ENCODE measurements around the gene XPO5. TPM values are rescaled to one million over a fixed set of nuclear protein-coding genes. Genes with fewer than 3 reads are reported as not detected.

XPO5 gene
- total and polyA plus RNA-seq, 7 donors: 3.0 to 53.7 (median 13.7) TPM

- peak; percentile 54 to 74 for TF ChIP-seq POLR2A (IDR thresholded peaks at IDR 0.05)
- TF ChIP-seq EP300 (IDR thresholded peaks at IDR 0.05): no peak
- TF ChIP-seq CTCF (IDR thresholded peaks at IDR 0.05): no peak
- TF ChIP-seq POLR2AphosphoS5 (IDR thresholded peaks at IDR 0.05): peak; percentile 82 to 95 (median 92)
- H3K9me3 ChIP-seq: no peaks in the 10 kb centered on the region
- peaks cover 0 to 32% (median 20%) of the 10 kb centered on the region in 4 donors for H3K4me1 ChIP-seq
- intact Hi-C loops (cut with DNase I): loop anchor here (2.0 kb wide), 2 partner anchors 29 to 49 kb away; no protein-coding TSS in a partner anchor
- H3K4me3 ChIP-seq: peak within 1 kb of the TSS; percentile 59 to 82 (median 80)
- peak; percentile 96 for DNase-seq
- no peaks in the 10 kb centered on the region for H3K36me3 ChIP-seq
- 1% methylated on average over 34 of the region's 34 CpGs for WGBS, 2 donors
- no peaks in the 10 kb centered on the region for H3K27me3 ChIP-seq
- peak within 1 kb of the TSS; percentile 69 to 87 (median 85) for H3K27ac ChIP-seq
These were observed 98.4 kb downstream of the XPO5 start, which contains the start of gene TJAP1 for GRCh38 chr6:43477235-43478007. Gene TJAP1, plus strand, starts transcription at chr6:43477570. Its CDS starts 21,432 bp downstream, at chr6:43499002.

DNA sequence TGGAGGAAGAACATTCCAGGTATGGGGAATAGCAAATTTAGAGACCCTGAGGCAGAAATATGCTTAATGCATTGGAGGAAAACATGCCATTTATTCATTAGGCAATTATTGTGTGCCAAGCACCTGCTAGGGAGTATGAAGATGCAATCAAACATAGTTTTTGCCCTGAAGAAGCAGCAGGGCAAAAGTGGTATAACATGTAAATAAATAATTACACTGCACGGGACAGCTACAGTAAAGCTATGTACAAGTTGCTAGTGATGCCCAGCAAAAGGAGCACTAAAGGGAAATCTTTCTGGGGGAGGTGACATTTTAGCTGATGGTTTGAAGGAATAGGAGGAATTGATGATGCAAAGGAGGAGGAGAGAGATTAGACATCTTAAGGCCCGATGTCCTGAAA is 99.1 kb downstream of the XPO5 start:
- Histone ChIP-seq H3K9me3 (no peaks in the 10 kb centered on the region), H3K36me3 (no peaks in the 10 kb centered on the region), H3K4me1 (peaks cover 0 to 32% (median 20%) of the 10 kb centered on the region in 4 donors), H3K27ac (peak overlapping the region; percentile 69 to 87 (median 85)), H3K4me3 (peak overlapping the region in 3 of 4 donors; percentile 79 to 82 (median 82)), H3K27me3 (no peaks in the 10 kb centered on the region)
- DNase-seq: no peak
- WGBS, 2 donors: 16 to 35% methylated on average over 2 of the region's 2 CpGs
- TF ChIP-seq POLR2A (IDR thresholded peaks at IDR 0.05) (no peak), CTCF (IDR thresholded peaks at IDR 0.05) (no peak)
- intact Hi-C loops (cut with DNase I): loop anchor here (2.0 kb wide), 2 partner anchors 30 to 48 kb away; no protein-coding TSS in a partner anchor

- H3K4me1 ChIP-seq: peaks cover 0 to 32% (median 20%) of the 10 kb centered on the region in 4 donors
- H3K27me3 ChIP-seq: peaks cover 0 to 2% (median 0%) of the 10 kb centered on the region in 3 donors
- H3K9me3 ChIP-seq: no peaks in the 10 kb centered on the region
- WGBS, 2 donors: 82 to 87% methylated on average over 6 of the region's 6 CpGs
- no peak for TF ChIP-seq EP300 (IDR thresholded peaks at IDR 0.05)
- no peak for TF ChIP-seq POLR2A (IDR thresholded peaks at IDR 0.05)
- no peak for TF ChIP-seq POLR2AphosphoS5 (IDR thresholded peaks at IDR 0.05)
- no peak for TF ChIP-seq CTCF (IDR thresholded peaks at IDR 0.05)
- H3K27ac ChIP-seq: no peak overlapping the region
- H3K36me3 ChIP-seq: no peaks in the 10 kb centered on the region
- no peak overlapping the region for H3K4me3 ChIP-seq
- DNase-seq: no peak
- intact Hi-C loops (cut with DNase I): no loop called here
These were observed 100.3 kb downstream of the XPO5 start for GRCh38 chr6:43475516-43475915.

- Histone ChIP-seq H3K27ac (no peak overlapping the region), H3K4me3 (no peak overlapping the region), H3K9me3 (no peaks in the 10 kb centered on the region), H3K36me3 (no peaks in the 10 kb centered on the region), H3K4me1 (peaks cover 0 to 6% (median 0%) of the 10 kb centered on the region in 4 donors), H3K27me3 (peaks cover 0 to 16% (median 0%) of the 10 kb centered on the region in 3 donors)
- intact Hi-C loops (cut with DNase I): no loop called here
- DNase-seq: no peak
- no peak for TF ChIP-seq POLR2A (IDR thresholded peaks at IDR 0.05)
- no peak for TF ChIP-seq CTCF (IDR thresholded peaks at IDR 0.05)
- no peak for TF ChIP-seq POLR2AphosphoS5 (IDR thresholded peaks at IDR 0.05)
- no peak for TF ChIP-seq EP300 (IDR thresholded peaks at IDR 0.05)
- WGBS, 2 donors: 96 to 98% methylated on average over 4 of the region's 4 CpGs
These were observed 103.3 kb downstream of the XPO5 start for GRCh38 chr6:43472515-43472914.

Small RNA genes within 50 kb of the gene (small RNA-seq; reads per million reads assigned to genes)
- 0 reads per million in 3 donors for gene RF00426
- gene RNU6-1113P: 0 reads per million in 3 donors

Other genes with a start within 250 kb of the XPO5 start
- 10 to 100 TPM; 11.7 to 19.1 (median 15.1) TPM for gene ZNF318, start 206.4 kb downstream of the XPO5 start, total RNA-seq
- 10 to 100 TPM in 1 of 3 donors, 1 to 10 TPM in 2; 2.1 to 12.7 (median 2.4) TPM for gene ZNF318, start 206.4 kb downstream of the XPO5 start, polyA plus RNA-seq
- 10 to 100 TPM; 11.5 to 24.9 (median 12.3) TPM for gene ABCC10, start 148.5 kb downstream of the XPO5 start, total RNA-seq
- gene ABCC10, start 148.5 kb downstream of the XPO5 start, polyA plus RNA-seq: 10 to 100 TPM in 1 of 3 donors, 1 to 10 TPM in 2; 2.4 to 25.0 (median 5.1) TPM
- not detected for gene DLK2, start 120.5 kb downstream of the XPO5 start, total RNA-seq
- under 1 TPM in 1 of 3 donors, not detected in 2; 0.64 TPM for gene DLK2, start 120.5 kb downstream of the XPO5 start, polyA plus RNA-seq
- 10 to 100 TPM; 14.8 to 27.1 (median 23.6) TPM for gene TJAP1, start 98.5 kb downstream of the XPO5 start, total RNA-seq
- 10 to 100 TPM in 1 of 3 donors, 1 to 10 TPM in 2; 3.0 to 20.0 (median 9.0) TPM for gene TJAP1, start 98.5 kb downstream of the XPO5 start, polyA plus RNA-seq
- 1 to 10 TPM in 2 of 4 donors, under 1 TPM in 2; 0.33 to 1.1 (median 0.72) TPM for gene LRRC73, start 65.7 kb downstream of the XPO5 start, total RNA-seq
- under 1 TPM in 1 of 3 donors, not detected in 2; 0.47 TPM for gene LRRC73, start 65.7 kb downstream of the XPO5 start, polyA plus RNA-seq
- 10 to 100 TPM; 58.4 to 74.2 (median 66.0) TPM for gene YIPF3, start 59.1 kb downstream of the XPO5 start, total RNA-seq
- 10 to 100 TPM; 35.4 to 93.6 (median 42.6) TPM for gene YIPF3, start 59.1 kb downstream of the XPO5 start, polyA plus RNA-seq
- gene POLR1C, start 58.9 kb downstream of the XPO5 start, total RNA-seq: 10 to 100 TPM; 11.9 to 25.5 (median 19.1) TPM
- gene POLR1C, start 58.9 kb downstream of the XPO5 start, polyA plus RNA-seq: 10 to 100 TPM; 12.6 to 39.5 (median 14.3) TPM
- gene POLH, start 147 bp upstream of the XPO5 start, total RNA-seq: 1 to 10 TPM; 4.9 to 7.8 (median 6.3) TPM
- gene POLH, start 147 bp upstream of the XPO5 start, polyA plus RNA-seq: 1 to 10 TPM; 1.8 to 6.5 (median 3.0) TPM
- 10 to 100 TPM; 26.8 to 36.6 (median 32.5) TPM for gene GTPBP2, start 53.2 kb upstream of the XPO5 start, total RNA-seq
- 10 to 100 TPM; 44.4 to 71.0 (median 70.5) TPM for gene GTPBP2, start 53.2 kb upstream of the XPO5 start, polyA plus RNA-seq
- 10 to 100 TPM; 13.0 to 32.3 (median 29.8) TPM for gene MAD2L1BP, start 59.8 kb upstream of the XPO5 start, total RNA-seq
- gene MAD2L1BP, start 59.8 kb upstream of the XPO5 start, polyA plus RNA-seq: 10 to 100 TPM; 41.9 to 68.7 (median 49.2) TPM
- gene RSPH9, start 69.0 kb upstream of the XPO5 start, total RNA-seq: under 1 TPM in 3 of 4 donors, not detected in 1; under 0.01 to 0.68 (median 0.16) TPM
- under 1 TPM; 0.25 to 0.60 (median 0.46) TPM for gene RSPH9, start 69.0 kb upstream of the XPO5 start, polyA plus RNA-seq
- gene MRPS18A, start 111.8 kb upstream of the XPO5 start, total RNA-seq: 10 to 100 TPM; 28.8 to 43.9 (median 34.1) TPM
- 10 to 100 TPM; 72.1 to 93.2 (median 90.2) TPM for gene MRPS18A, start 111.8 kb upstream of the XPO5 start, polyA plus RNA-seq
- gene VEGFA, start 194.2 kb upstream of the XPO5 start, total RNA-seq: 10 to 100 TPM; 20.9 to 60.9 (median 28.5) TPM
- 100 to 1,000 TPM in 1 of 3 donors, 10 to 100 TPM in 2; 11.1 to 111 (median 34.8) TPM for gene VEGFA, start 194.2 kb upstream of the XPO5 start, polyA plus RNA-seq

Data from sigmoid colon (tissue), 7 donors.